HFF-Myc (cell line): ENCODE results near the gene BIVM.
A peak's percentile ranks its signal among the peaks of the same experiment; 100 is the strongest.

ENCODE experiments used
- DNase-seq: peaks from one replicate; pipeline ENCODE4 v3.0.0-alpha.2; 2011; ENCODE audit warnings: low read depth; ENCODE audit errors: extremely low read depth
- H3K4me3 ChIP-seq: replicated peaks from 2 replicates; pipeline ENCODE4 v1.5.1; 2011; ENCODE audit warnings: low read depth, mild to moderate bottlenecking, control low read depth, low read length
- CTCF ChIP-seq: IDR thresholded peaks from 2 replicates; pipeline ENCODE4 v1.5.1; 2012; ENCODE audit warnings: mild to moderate bottlenecking, low read depth, low read length, control low read depth; ENCODE audit errors: missing control alignments

The BIVM gene

DNA sequence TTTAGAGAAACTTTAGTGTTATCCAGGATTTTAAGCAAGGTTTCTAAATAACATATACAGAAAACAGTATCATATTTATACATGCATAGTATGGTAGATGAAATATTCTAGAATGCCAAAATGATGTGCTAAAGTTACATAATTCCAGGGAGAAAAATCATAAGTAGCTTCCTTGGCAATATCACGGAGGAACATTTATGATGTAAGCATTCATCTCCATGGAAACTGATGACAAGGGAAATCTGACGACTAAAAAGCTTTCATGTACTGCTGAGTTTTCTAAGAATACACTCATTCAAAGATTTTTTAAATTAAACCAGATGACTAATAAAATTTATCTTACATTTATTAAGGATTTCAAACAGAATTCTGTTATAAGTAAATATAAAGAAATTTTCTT lies 30.0 kb upstream of the BIVM start:
- no peak for TF ChIP-seq CTCF

DNA sequence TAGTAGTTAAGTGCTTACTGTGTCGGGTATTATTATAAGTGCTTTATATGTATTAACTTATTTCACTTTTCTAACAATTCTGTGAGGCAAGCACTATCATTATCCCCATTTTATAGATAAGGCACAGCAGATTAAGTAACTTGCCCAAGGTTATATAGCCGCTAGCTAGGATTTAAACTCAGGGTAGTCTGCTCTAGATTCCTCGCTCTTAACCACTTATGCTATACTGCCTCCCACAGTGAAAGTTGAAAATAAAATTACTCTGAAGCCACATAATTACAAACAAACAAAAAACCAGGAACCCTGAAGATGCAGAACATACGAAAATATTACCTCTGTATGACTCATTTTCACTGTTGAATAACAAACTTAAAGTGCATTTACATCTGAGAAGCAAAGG lies 29.2 kb upstream of the BIVM start:
- no peak for DNase-seq
- H3K4me3 ChIP-seq: no peak overlapping the region
- TF ChIP-seq CTCF: no peak

More for the DNA sequence above, 30.0 kb upstream of the BIVM start:
- DNase-seq: no peak
- H3K4me3 ChIP-seq: no peak overlapping the region

DNA sequence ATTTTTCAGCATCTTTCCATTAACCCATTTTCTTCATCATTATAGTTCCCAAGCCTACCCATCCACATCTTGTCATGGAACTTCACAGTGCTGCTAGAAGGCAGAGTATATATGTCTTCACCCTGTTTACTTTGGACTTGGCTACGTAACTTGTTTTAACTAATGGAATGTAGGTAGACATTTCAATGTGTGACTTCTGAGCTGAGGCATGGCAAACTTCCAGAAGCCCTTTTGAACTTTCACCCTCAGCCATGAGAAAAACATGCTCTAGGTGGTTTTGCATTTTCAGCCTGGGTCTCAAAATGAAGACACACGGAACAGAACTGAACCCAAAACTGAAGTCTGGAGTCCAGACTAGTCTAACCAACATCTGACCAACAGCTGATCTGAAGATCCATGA lies 28.5 kb upstream of the BIVM start:
- no peak for DNase-seq
- H3K4me3 ChIP-seq: no peak overlapping the region
- TF ChIP-seq CTCF: no peak

- no peak for TF ChIP-seq CTCF
- no peak for DNase-seq
- no peak overlapping the region for H3K4me3 ChIP-seq
Observed at GRCh38 chr13:102771298-102772041, 27.4 kb upstream of the BIVM start.

DNA sequence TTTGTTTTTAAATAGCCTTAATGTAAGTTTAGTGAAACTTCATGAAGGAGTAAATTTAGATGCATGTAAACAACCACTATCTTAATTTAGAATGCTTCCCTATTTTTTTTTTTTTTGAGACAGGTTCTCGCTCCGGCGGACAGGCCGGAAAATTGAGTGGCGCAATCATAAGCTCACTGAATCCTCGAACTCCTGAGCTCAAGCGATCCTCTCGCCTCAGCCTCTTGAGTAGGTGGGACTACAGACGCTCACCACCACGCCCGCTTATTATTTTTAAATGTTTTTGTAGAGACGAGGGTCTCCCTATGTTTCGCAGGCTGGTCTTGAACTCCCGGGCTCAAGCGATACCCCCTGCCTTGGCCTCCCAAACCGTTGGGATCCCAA lies 26.9 kb upstream of the BIVM start:
- no peak for DNase-seq
- no peak for TF ChIP-seq CTCF
- H3K4me3 ChIP-seq: peak overlapping the region; percentile 80; the same call in 1 of the 2 replicates

GRCh38 chr13:102773441-102774213 lies 25.3 kb upstream of the BIVM start, which contains the start of gene TEX30:
TEX30 (minus strand) TSS chr13:102773786; CDS start chr13:102770026, 3,760 bp downstream.
- peak within 1 kb of the TSS; percentile 80 for H3K4me3 ChIP-seq
- TF ChIP-seq CTCF: no peak
- no peak for DNase-seq
